NOMO-1 (cell line): ENCODE data around the gene DNALI1.
A peak's percentile ranks its signal among the peaks of the same experiment; 100 is the strongest.
"Not testable (repeated sequence)": the region's sequence is repeated elsewhere in the genome, so short reads cannot be mapped to it uniquely, and the experiment has no call there.

Source experiments
- DNase-seq, 2 experiments: peaks; one replicate each; lab custom pipeline; 2025; ENCODE audit not compliant: unreplicated experiment in 2 of 2; lab: John Stamatoyannopoulos, UW

Gene DNALI1

GRCh38 chr1:37556712-37557196, at the start of gene DNALI1:
Gene DNALI1, plus strand, starts transcription at chr1:37556940. Its CDS starts 55 bp downstream, at chr1:37556995.
- DNase-seq: no peak

- no peak for DNase-seq
Measured at GRCh38 chr1:37509181-37509580, 47.6 kb upstream of the DNALI1 start.

GRCh38 chr1:37513795-37514349, 42.9 kb upstream of the DNALI1 start:
- DNase-seq: peak in 1 of 2 experiments; percentile 13

DNA sequence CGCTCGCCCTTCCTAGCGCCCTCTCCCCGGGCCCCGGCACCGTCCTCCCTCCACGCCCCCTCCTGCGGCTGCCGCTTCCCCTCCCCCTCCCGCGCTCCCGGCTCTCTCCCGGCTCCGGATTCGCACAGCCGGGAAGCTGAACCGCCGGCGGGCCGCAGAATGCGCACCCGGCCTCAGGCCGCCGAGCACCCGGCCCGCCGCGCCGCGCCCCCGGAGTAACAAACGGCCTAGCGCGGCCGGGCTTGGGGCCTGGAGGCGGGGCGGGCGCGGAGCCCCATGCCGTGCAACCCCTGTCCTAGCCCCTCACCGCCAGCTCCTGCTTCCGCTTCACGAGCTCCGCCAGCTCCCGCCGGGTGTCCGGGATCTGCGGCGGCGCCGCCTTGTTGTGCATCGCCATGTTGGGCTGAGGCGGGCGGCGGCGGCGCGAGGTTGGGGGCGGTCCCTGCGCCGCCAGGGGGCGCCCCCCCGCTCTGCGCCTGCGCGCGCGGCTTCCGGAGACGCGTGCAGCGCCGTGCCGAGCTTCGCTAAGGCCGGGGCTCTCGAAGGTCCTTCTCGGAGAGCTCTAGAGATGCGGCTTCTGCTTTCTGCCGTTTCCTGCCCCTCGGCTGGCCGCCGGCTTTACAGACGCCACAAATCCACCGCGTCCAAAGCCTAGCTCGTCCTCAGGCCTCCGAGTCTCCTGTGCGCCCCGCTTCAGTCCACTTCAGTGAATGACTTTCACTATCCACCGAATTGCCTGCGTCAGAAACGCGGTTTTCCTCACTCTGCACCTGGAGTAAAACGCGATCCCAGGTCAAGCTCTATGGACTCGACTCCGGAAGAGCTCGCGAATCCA, 42.2 kb upstream of the DNALI1 start, which contains the start of gene MEAF6:
Gene MEAF6 (minus strand): TSS at position 417 of the 835 bp plus-strand sequence. CDS start 20 bp downstream, at position 397.
- DNase-seq: peak; percentile 79 to 87

- no peak for DNase-seq
Measured at GRCh38 chr1:37515185-37516034, 41.3 kb upstream of the DNALI1 start.

- DNase-seq: no peak
Measured at GRCh38 chr1:37517569-37517968, 39.2 kb upstream of the DNALI1 start.

DNA sequence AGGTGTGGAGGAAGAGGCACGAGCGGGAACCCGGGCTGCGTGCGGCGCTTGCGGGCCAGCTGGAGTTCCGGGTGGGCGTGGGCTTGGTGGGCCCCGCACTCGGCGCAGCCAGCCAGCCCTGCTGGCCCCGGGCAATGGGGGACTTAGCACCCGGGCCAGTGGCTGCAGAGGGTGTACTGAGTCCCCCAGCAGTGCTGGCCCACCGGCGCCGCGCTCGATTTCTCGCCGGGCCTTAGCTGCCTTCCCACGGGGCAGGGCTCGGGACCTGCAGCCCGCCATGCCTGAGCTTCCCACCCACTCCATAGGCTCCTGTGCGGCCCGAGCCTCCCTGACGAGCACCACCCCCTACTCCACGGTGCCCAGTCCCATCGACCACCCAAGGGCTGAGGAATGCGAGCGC, 38.5 kb upstream of the DNALI1 start:
- not testable (repeated sequence) for DNase-seq

DNA sequence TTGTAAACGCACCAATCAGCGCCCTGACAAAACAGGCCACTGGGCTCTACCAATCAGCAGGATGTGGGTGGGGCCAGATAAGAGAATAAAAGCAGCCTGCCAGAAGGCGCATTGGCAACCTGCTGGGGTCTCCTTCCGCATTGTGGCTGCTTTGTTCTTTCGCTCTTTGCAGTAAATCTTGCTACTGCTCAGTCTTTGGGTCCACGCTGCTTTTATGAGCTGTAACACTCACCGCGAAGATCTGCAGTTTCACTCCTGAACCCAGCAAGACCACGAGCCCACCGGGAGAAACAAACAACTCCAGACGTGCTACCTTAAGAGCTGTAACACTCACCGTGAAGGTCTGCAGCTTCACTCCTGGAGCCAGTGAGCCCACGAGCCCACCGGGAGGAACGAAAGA, 37.8 kb upstream of the DNALI1 start:
- DNase-seq: not testable (repeated sequence)

- no peak for DNase-seq
Measured at GRCh38 chr1:37519613-37520012, 37.1 kb upstream of the DNALI1 start.

- not testable (repeated sequence) for DNase-seq
Measured at GRCh38 chr1:37529888-37530287, 26.9 kb upstream of the DNALI1 start.

DNA sequence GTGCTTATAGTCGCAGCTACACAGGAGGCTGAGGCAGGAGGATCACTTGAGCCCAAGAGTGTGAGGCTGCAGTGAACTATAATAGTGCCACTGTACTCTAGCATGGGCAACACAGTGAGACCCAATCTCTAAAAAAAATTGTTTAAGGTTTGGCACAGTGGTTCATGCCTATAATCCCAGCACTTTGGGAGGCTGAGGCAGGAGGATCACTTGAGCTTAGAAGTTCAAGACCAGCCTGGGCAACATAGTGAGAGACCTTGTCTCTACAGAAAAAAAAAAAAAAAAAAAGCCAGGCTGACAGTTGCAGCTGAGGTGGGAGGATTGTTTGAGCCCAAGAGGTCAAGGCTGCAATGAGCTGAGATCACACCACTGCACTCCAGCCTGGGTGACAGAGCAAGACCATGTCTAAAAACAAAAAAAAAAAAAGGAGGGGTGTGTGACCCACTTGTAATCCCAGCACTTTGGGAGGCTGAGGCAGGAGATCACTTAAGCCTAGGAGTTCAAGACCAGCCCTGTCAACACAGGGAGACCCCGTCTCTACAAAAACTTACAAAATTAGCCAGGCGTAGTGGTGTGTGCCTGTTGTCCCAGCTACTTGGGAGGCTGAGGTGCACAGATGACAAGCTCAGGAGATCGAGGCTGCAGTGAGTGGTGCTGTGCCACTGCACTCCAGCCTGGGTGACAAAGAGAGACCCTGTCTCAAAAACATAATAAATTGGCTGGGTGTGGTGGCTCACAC, 24.2 kb upstream of the DNALI1 start:
- not testable (repeated sequence) for DNase-seq

DNA sequence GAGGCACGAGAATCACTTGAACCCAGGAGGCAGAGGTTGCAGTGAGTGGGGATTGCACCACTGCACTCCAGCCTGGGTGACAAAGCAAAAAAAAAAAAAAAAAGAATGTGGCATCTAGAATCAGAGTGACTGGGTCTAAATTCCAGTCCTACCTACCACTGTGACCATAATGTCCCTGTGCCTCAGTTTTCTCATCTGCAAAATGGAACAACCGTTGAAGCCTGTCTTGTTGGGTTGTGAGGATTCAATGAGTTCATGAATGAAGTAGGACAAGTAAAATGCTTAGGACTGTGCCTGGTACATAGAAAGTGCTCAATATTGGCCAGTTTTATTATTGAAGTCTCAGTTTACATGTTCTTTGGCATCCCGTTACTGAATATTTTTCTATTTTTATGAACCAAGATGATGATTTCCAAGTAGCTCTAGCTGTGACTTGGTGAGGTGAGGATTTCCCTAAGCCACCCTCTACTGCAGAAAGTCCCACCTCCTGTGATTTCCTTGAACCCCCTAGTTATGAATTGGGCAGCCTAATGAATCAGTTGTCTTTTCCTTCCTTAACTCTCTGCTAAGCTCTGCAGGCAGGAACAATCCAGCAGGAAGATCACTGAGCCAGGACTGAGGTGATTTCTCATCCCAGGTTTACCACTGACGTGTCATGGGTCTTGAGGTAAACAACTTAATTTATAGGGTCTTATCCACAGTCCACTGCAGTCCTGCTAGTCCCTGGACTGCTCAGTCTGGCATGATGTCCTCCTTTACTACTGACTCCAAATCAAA, 23.2 kb upstream of the DNALI1 start:
- DNase-seq: no peak

GRCh38 chr1:37537378-37537777, 19.4 kb upstream of the DNALI1 start:
- no peak for DNase-seq

- not testable (repeated sequence) for DNase-seq
Measured at GRCh38 chr1:37539154-37539553, 17.6 kb upstream of the DNALI1 start.

- DNase-seq: no peak
Measured at GRCh38 chr1:37540036-37540785, 16.5 kb upstream of the DNALI1 start.

GRCh38 chr1:37544530-37544929, 12.2 kb upstream of the DNALI1 start:
- no peak for DNase-seq

- no peak for DNase-seq
Measured at GRCh38 chr1:37545019-37545418, 11.7 kb upstream of the DNALI1 start.

DNA sequence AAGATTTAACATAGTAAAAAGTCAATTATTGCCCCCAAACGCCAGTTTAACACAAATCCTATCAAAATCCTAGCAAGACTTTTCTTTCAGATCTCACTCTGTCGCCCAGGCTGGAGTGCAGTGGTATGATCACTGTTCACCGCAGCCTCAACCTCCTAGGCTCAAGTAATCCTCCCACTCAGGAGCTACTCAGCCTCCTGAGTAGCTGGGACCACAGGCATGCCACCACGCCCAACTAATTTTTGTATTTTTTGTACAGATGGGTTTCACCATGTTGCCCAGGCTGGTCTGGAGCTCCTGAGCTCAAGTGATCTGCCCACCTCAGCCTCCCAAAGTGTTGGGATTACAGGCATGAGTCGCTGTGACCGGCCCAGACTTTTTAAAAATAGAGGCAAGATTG, 7.4 kb upstream of the DNALI1 start:
- no peak for DNase-seq

GRCh38 chr1:37553598-37553926, 3.2 kb upstream of the DNALI1 start:
- no peak for DNase-seq
